IPS DF 4.7 (cell line): ENCODE data around the gene SPO11.

Experiments
- DNase-seq: peaks from one replicate; pipeline ENCODE4 v3.0.0-alpha.2; 2013; ENCODE audit warnings: low spot score; ENCODE audit errors: extremely low read depth

SPO11 gene

DNA sequence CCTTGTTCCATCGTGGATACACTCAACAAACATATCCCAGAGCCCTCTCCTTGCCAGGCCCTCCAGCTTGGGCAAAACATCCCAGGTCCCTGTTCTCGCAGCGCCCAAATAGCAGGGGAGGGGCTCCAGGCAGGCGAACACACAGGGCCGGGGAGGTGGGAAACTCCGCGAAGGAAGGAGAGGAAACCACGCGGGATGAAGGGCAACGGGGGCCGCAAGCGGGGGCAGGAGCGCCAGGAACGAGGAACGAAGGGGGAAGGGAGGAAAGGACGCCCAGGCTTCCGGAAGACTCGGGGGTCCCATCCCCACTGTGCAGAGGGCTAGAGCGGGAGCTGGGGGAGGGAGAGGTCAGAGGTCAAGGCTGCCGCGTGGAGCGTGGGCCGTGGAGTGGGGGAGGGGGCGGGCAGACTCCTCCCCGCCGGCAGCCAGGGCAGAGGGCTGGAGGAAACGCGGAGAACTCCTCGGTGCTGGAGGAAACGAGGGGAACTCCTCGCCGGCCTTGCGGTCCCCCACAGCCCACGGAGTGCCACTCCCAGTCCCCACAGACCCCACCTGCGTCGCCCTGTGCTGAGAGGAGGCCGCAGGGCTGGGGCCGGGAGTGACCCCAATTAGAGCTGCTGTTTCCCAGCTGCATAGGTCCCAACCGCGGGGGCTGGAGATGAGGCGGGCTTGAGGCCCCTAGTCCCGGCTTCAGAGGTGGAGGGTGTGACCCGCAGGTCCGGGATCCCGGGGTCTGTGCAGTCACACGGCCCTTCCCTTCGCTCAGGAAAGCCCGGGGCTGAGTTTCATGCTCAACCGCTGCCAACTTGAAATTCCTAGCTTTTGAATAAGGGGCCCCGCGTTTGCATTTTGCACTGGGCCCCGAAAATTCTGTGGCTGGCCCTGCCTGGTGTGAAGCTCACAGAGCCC, 60.3 kb downstream of the SPO11 start:
- DNase-seq: no peak

DNA sequence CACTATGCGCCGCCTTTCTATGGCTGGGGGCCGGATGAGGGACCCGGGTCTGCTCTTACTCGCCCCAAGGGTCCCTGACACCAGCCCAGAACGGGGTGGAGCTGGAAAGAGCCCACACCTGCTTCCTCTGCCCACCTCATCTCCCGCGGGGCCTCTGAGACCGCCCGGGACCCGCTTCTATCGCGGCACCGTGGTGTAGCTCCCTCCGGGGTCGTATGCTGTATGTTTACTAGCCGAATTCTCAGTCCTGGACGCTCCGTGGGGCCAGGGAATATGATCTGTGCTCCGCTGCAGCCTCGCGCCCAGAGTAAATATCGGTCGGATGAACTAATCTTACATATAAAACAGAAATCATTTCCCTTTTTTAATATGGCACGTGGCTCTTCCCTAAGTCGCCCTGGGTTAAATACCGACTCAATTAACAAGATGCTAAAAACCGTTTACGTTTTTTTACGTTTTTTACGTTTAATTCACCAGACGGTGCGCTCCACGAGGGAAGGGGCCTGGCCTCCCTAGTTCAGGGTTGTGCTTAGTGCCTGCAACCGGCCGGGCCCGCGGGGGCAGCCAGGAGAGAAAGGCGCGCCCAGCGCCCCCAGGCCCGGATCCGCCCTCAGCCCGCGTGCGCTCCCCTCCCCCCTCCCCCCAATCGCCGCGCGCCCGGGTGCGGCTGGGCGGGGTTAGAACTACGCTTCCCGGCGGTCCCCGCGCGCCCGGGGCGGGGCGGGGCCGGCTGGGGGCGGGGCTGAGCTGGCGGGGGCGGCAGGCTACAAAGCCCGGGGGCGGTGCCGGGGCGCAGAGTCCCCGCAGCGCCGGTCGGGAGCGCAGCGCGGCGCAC, 61.2 kb downstream of the SPO11 start, which contains the start of gene RBM38:
TSS of gene RBM38 (plus strand) at position 793 of the 835 bp plus-strand sequence. CDS start 186 bp downstream, outside the sequence.
- DNase-seq: no peak

DNA sequence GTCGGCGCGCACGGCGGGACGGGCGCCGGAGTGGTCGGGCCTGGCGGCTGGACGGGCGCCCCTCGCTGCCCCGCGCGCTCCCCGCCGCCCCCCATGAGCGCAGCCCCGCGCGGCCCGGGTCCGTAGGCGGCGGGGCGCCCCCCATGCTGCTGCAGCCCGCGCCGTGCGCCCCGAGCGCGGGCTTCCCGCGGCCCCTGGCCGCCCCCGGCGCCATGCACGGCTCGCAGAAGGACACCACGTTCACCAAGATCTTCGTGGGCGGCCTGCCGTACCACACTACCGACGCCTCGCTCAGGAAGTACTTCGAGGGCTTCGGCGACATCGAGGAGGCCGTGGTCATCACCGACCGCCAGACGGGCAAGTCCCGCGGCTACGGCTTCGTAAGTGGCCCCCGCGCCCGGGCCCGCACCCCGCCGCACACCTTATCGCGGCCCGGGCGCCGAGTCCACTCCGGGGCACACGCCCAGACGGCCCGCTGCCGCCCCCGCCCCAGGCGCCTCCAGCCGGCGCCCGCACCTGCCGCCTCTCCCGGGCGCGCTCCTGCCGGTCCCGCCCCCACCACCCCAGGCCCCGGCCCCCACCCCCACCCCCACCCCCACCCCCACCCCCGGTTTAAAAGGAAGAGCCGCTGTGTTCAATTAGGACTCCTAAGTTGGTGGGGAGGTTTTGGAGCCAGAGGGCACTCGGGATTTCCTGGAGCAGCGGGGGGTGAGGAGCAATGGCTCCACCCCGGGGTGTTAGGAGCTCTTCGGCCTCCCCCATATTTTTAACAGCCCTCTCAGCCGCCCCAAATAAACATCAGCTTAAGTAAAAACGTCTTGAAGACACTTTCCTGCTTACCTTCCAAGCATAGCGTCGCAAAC, 62.1 kb downstream of the SPO11 start:
- DNase-seq: no peak

DNA sequence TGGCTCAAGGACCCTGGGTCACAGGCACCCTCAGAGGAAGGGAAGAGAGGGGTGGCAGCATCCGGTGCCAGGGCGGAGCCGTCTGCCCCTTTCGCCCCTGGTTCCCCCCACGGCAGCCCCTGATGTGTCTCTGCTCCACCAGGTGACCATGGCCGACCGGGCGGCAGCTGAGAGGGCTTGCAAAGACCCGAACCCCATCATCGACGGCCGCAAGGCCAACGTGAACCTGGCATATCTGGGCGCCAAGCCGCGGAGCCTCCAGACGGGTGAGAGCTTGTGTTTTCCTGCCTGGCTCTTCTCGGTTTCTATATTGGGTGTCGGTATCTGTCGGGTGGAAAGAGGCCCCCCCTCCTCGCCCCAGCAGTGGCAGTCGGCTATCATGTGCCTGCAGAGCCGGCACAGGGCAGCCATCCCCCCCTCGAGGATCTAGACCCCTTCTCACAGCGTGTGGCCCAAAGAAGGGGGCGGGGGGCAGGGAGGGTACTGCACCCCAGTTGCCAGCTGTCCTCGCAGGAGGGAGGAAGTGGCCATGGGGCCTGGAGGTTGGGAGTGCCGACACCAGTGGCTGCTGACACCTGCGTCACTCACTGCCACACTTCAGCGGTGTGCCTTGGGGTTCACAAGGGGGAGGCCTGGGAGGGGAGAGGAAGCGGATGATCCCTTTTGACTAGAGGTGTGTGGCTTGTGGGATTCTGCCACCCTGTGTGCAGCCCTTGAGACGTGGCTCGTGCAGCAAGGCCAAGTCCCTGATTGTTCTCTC, 63.1 kb downstream of the SPO11 start:
- no peak for DNase-seq
